HS-5 (cell line): Measurements from ENCODE around the gene DSE.
A peak's percentile ranks its signal among the peaks of the same experiment; 100 is the strongest.

Source experiments
- DNase-seq: peaks from one replicate; pipeline ENCODE4 v3.0.0-alpha.2; 2012; ENCODE audit warnings: low read depth

The DSE gene

DNA sequence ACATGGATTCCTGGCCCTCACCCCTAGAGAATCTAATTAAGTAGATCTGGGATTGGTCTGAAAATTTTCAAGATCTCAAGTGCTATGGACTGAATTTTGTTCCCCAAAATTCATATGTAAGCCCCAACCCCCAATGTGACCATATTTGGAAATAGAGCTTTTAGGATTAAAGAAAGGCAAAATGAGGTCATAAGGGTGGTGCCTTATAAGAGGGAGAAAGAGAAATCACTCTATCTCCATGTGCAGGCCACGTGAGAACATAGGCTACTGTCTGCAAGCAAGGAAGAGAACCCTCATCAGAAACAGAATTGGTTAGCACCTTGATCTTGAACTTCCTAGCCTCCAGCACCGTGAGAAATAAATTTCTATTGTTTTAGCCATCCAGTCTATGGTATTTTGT, 8.5 kb upstream of the DSE start:
- DNase-seq: no peak

DNA sequence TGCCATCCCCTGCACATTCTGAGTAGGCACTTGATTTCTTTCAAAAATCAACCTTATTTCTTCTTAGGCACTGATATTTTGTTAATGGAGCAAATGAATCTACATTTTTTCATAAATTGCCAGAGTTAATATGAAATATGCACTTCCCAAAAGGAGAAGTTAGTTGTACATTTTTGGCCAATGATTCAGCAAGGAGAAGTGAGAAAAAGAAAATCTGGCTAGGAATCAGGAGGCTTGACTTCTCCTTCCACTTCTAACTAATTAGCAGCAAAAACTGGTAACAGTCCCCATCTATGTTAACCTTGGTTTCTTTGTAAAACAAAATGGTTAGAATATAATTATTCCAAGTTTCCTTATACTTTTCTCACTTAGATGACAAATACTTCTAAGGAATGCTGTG, 7.0 kb upstream of the DSE start:
- no peak for DNase-seq

DNA sequence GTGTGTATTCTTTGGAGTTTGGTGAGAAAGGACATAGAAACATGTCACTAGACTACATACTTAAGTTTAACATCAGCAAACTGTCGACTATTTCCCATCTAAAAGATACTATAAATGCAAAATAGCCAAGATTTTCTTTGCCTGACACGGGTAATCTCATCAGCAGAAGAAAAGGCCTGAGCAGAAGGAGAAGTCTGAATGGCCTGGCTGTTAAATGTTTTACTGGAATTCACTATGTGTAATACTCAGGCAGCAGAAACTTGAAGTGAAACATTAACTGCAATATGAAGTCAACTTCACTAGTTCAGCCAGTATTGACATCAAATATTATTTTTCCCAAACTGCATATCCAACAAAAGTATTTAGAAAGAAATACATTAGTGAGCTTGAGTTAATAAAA, 6.4 kb upstream of the DSE start:
- DNase-seq: no peak

DNA sequence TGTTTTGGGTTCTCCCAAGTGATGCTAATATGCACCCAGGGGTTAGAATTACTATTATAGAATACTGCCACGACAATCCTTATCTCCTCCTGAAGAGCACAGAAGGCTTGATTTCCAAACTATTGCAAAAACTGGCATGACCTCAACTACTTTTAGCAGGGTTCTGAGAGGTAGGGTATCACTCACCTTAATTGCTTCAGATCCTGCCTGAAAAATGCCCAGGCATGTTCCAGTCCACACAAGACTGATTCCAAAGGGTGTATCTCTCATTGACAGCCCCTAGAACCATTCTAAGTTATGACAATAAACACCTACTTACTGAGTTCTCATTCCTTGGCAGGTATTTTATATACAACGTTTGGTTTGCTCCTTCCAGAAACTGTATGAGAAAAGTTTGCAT, 5.0 kb upstream of the DSE start:
- no peak for DNase-seq

DNA sequence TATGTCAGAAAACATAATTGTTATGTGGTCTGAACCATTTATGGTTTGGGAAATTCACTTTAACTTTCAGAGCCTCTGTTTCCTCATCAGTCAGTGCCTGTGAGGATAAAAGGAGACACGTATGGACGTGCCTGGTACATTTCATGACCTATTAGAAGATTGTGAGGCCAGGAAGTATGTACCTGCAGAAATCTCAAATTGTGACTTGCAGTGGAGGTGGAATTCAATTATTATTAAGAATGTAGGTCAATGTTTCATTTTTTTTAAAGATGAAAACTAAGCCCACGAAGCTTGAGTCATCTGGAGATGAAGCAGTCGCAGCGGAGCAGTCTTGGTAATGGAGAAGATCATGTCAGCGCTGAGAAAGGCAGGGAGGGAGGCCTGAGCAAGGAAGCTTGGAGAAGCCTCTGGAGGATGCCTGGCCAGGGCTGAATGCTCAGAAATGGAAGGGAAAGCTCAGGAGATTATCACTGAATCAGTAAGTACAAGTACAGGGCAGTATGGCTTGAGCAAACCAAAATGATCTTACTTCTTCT, 3.9 kb upstream of the DSE start:
- no peak for DNase-seq

DNA sequence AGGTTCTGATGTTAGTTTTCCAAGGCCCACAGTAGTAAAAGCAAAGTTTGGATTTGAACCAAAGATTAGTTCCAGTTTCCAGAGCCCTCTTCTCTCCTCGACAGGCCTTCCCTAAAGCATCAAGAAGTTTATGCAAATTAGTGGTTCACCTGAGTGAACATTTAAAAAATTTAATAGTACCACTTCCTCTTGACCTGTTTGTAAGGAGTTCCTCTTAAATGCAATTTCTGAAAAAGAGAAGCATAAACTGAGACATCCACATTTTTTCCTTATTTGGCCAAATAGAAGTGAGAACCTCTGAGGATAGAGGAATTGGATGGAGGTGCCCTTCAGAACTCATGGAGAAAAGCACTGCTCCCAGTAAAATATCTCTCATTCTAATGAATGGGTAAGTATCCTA, 1.2 kb upstream of the DSE start:
- DNase-seq: no peak

DNA sequence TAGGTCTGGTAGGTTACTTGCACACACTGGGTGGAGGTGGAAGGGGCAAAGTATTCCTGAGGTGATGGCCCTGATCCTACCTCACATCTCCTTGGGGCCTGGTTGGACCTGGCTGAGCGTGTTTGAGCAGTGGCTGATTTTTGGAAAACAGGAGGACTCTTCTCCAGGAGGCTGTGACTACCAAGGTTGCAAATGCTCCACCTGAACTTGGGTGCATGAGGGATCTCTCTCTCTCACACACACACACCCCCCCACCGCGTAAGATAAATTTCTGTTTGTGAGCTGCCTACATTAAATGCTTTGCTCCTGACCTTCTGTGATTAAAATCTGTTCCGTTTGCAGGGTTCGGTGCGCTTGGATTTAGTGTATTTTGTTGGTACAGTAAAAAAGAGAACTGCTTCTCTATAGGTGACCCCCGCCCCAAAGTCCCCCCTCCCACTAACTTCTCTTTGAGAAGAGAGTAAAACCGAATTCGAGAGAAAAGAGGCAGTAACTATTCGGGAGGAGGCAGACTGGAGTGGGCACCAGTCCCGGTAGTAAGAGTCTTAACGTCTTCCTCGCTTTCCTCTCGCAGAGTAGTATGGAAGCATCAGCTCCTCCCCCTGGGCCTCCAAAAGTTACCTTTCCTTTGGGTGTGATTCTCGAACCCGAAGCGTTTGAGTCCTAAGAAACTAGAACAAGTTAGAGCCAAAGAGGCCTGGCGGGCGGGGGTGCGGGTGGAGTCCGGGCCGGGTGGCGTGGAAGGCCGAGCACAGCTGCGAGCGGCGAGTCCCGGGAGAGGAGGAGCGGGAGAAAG, 585 bp upstream of the DSE start:
- DNase-seq: no peak

DNA sequence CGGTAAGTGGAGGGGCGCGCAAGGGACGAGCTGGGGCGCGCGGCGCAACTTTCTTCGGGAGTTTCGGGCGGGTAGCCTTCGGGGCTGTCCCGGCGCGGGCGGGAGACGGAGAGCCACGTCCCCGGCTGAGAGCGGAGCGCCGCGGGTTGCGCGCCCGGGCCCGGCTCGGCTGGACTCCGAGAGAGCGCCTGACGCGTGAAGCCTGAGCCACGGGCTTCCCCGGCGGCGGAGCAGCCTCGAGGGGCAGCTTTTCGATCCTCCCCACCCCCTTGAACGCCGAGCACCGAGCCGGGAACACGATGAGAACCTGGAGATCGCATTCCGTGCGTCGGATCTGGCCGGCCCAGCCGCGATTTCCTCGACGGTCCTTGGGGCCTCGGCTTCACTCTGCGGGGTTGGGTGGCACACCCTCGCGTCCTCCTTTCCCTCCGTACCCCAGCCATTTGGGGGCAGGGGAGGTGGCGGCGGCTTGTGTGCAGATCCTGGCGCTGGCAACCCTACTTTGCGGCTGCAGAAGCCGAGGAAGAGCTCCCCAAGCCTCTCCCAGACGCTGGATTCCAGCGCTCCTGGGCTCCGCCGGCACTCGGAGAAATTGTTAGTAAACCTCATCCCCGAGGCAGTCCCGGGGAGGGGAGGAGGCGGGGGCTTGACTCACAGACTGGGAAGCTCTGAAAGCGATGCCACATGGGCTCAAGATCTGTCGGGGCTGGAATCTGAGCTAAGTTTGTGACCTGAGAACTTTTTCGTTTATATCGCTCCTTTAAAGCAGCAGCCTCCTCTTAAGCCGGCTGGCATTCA, 572 bp downstream of the DSE start:
- DNase-seq: peak; percentile 81

DNA sequence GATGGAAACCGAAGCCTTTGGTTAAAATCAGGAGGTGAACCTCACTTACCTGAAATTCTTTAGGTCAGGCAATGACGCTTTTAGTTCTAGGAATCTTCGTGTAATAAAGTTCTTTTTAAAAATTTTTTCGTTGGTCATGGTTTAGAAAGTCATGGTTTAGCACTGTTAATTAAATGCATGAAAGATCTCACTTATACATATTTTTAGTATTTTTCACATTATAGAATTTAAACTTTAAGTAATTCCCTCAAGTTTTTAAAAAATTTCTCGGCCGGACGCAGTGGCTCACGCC, 1.1 kb downstream of the DSE start:
- no peak for DNase-seq

DNA sequence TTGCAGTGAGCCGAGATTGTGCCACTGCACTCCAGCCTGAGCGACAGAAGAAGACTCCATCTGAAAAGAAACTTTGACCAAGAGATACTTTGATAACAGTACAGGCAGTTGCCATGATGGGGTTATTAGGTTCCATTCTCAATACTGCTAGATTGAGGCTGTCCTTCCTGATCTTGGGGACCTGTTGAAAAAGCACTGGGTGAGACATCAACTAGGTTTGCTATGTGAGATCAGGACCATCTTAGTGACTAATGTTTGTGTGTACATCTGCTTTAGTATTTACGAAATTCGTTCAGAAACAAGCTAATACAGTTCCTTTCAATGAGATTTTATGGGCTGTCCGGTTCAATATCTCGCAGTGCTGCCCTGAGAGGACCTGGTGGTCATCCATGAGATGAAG, 2.6 kb downstream of the DSE start:
- DNase-seq: no peak

DNA sequence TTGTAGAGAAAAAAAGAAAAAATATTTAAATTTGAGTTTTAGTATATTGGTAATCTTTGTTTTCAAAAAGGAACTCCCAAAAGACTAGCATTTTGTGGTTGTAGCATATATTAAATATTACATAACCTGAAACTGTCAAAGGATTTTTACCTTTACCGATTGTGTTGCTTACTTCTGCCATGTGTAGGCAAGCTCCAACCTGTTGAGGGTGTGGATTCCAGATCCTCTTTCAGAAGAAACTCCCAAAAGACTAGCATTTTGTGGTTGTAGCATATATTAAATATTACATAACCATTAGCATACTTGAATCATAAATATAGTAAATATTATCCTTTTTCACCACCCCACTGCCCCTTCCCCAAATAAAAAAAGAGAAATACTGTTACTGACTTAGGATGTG, 3.2 kb downstream of the DSE start:
- no peak for DNase-seq

DNA sequence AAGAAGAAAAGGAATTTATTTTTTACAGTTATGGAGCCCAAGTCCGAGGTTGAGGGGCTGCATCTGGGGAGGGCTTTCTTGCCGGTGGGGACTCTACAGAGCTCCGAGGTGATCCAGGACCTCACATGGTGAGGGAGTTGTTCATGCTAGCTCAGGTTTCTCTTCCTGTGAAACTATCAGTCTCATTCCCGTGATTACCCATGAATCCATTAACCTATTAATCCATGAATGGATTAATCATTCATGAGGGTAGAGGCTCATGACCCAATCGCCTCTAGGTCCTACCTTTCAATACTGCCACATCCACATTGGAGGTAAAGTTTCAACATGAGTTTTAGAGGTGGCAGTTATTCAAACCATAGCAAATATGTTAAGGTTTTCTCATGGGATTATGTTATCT, 3.8 kb downstream of the DSE start:
- no peak for DNase-seq

DNA sequence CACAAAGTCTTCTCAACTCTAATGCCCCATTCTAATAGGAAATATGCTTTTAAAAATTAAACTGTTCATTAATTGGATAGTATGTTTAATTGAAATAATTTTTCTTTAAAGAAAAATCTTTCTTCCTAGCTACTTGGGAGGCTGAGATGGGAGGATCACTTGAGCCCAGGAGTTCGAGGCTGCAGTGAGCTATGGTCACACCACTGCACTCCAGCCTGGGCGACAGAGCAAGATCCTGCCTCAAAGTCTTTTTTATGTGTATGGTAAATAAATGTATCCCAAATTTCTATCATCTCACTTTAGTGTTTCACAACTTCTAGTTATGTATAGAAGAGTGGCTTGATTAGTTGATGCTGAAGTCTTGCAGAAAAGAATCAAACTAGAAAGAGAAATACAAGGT, 4.5 kb downstream of the DSE start:
- DNase-seq: no peak

DNA sequence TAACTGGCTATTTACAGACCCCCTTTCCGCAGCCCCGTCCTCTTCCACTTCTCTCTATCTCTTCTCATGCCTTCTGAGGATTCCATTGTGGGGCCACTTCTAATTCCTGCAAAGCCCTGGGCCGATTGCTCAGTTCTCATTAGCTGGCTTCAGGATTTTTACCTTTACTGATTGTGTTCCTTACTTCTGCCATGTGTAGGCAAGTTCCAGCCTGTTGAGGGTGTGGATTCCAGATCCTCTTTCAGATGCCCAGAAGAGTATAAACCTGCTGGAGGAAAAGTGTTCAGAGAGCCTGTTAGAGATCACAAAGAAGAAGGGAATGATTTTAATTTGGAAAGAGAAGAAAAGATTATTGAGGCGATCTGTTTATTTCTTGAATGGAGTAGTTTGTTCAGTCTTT, 5.4 kb downstream of the DSE start:
- no peak for DNase-seq

DNA sequence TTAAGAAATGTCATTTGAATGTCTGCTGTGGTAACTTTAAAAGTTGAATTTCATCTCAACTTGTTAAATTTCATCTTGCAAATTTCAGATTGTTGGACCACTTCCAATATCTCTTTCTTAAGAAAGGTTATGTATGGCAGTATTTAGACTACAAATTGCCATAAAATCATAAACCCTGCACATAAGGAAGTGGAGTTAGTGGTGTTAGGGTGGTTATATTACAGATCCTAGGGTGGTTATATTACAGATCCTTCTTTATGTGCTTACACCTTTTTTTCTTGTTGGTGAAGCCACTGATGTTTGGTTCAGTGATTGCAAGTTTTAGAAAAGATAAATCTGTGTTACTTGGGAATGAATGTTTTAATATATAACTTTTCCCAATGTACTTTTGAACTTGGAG, 9.0 kb downstream of the DSE start:
- no peak for DNase-seq

DNA sequence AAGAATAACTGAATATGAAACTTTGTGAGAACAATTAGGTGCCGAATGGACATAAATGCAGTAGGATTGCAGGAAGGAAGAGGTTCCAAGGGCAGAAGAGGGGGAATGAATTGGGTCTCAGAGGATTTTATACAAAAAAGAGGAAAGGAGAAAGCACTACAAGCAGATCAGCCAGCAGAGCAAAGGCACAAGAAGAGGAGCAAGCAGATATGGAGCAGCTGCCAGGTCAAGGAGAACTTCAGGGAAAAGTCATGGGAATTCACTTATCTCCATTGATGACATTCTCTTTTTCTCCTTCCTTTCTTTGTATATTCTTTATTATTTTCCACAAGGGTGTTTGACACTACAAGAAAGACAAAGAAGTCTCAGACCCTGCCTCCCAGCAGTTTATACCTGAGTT, 9.6 kb downstream of the DSE start:
- DNase-seq: no peak

DNA sequence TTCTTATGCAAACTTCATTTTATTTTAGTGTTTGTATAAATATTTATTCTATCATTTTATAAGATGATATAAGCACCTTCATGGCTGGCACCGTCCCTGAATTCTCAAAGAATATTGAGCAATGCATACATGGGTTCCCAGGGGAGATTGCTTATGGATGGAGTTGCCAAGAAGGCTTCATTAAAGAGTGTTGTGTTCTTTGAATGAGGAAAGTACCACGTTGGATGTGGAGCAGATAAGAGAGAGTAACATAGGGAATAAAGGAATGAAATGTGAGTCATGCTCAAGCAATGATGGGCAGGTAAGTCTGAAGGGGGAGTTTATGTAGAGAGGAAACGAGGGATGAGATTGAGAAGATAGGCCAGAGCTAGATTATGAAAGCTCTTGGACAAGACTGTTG, 10.3 kb downstream of the DSE start:
- no peak for DNase-seq

DNA sequence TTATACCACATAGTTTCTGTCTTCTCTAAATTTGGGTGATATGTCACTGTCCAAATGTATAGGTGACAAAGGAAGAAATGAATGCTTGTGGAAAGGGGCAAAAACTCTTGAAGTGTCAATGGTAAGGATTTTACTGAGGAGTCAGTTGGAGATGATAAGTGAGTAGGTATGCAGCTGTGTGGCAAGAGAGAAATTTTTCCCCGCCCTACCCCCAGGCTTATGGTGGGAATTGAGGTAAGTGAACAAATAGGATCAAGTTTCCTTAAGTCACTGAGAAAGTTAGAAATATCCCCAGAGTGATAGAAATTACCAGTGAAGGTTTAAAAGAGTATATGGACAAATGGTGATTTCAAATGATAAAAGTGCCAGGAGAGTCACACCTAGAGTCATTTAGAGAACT, 11.8 kb downstream of the DSE start:
- DNase-seq: no peak

DNA sequence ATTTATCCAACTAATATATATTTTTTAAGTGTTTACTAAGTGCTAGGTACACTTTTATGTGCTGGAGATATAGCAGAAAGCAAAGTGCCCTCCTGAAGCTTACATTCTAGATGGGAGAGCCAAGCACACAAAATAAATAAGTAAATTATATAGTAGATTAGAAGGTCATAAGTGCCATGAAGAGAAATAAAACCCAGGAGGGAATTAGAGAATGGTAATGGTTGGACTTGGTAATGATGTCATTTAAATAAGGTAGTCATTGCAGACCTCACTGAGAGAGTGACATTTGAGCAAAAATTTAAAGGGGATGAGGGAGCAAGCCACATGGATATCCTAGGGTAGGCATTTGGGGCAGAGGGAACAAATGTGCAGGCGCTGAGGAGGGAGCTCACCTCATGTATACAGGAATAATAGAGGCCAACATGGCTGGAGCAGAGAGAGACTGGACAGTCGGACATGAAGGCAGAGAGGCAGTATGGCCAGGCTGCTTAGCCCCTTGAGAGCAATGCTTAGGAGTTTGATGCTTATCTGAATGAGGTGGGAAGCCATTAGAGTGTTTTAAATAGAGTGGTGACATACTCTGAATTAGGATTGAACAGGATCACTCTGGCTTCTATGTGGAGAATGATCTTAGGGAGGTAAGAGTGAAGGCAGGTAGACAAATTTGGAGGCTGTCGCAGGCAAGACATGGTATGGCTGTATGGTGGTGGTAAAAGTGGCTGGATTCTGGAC, 14.1 kb downstream of the DSE start:
- DNase-seq: no peak

DNA sequence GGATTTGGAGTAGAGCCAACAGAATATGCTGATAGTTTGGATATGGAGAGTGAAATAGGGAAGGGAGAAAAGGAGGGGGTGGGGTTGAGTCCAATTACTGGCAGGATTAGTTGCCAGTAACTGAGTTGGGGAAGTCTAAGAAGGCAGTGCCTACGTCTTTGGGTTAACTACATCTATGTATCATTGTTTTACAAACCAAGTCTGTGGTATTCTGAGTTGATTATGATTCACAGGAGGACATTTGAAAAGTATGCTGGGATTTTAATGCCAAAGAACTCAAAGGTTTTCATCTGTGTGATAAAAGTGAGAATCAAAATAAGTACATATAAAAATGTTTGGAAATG, 14.7 kb downstream of the DSE start:
- peak; percentile 69 for DNase-seq

DNA sequence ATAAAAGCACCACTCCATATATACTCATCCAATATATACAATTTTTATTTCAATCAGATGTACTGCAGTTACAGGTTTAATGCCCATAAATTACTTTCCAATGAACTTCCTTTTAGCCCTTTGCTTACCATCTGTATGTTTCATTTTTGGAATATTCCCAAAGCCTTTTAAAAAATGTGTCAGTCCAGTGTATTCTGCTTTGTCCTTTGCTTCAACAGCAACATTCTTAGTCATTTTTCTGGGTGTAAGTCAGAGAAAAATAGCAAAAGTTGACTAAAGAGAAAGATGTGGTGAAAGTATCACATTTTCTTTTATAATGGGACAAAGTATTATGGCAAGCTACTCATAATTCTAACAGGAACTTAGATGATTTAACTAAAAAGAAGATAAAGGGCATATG, 15.2 kb downstream of the DSE start:
- no peak for DNase-seq

DNA sequence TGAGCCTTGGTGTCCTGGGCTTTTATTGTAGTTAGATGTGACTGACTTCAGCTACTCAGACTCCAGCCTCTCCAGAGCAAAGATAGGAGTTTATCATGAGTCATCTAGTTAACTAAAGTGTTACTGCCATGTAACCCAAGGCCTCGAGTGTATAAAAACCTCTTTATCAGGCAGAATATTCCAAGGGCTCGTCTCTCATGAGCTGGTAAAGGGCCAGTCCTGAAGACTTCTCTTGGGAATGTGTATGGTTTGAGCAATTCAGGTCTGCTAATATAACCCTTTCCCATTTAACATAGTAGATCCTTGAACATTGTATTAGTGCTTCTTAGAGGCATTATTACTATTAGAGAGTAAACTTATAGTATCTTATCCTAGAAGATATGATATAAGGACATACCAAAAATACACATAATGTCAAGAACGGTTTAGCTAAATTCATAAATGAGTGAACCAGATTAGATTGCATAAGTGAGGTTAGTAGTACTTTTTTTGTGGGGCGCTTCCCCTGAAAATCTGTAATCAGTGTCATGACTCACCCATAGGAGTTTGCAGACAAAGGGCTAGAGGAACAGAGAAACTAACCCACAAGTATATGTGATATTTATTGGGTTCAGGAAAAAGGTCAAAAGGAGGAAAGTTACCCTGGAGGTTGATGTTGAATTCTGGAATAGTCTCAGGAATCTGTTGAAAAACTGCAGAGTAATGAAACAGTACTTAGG, 16.0 kb downstream of the DSE start:
- peak; percentile 70 for DNase-seq

DNA sequence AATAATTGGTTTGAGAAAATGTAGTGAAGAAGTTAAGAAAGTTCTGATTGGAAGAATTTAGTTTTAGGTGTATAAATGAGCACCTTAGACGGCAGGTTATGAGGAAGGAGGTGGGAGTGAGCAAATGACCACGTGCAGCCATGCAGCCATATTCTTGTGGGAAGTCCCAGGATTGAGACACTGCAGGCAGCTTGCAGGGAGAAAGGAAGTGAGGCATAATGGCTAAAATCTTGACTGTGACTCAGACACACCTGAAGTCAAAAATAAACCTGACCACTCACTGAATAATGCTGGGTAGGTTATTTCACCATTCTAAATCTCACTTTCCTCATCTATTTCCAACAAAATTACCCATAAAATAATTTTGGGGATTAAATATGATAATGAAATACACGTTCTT, 16.6 kb downstream of the DSE start:
- DNase-seq: peak; percentile 74
